CD4-positive, alpha-beta T cell (primary cell): ENCODE results near the gene NFKBIL1. TPM values are rescaled to one million over a fixed set of nuclear protein-coding genes. Genes with fewer than 3 reads are reported as not detected.
"Not testable (repeated sequence)": the region's sequence is repeated elsewhere in the genome, so short reads cannot be mapped to it uniquely, and the experiment has no call there.

ENCODE experiments used
- ATAC-seq: fragments of 200-7000 bp; cut with Tn5 transposase; one replicate; pipeline ENCODE4 v1.10.0; 2022; ENCODE audit warnings: mild to moderate bottlenecking; ENCODE audit not compliant: poor library complexity
- CTCF ChIA-PET: fragments of 350-600 bp; sonication (Branson Sonifier 250); formaldehyde crosslinking; loops from one replicate; lab custom pipeline; 2021; ENCODE audit warnings: antibody characterized with exemption, inconsistent platforms; lab: Charles Lee
- POLR2A ChIA-PET: fragments of 350-600 bp; sonication (Branson Sonifier 250); formaldehyde crosslinking; loops from one replicate; lab custom pipeline; 2021; ENCODE audit warnings: antibody characterized with exemption, inconsistent platforms; lab: Charles Lee
- DNase-seq, 14 experiments: peaks; one replicate each; pipeline ENCODE4 v3.0.0-alpha.2; 2013 to 2020; ENCODE audit warnings: mixed read lengths in 2 of 14
- H3K27ac ChIP-seq, 2 donors: one replicate each; pipeline versions ENCODE4 v1.5.1 to v1.7.0; 2013; ENCODE audit warnings: low read length in 2 of 2, low read depth in 1 of 2, mild to moderate bottlenecking in 1 of 2
- H3K27me3 ChIP-seq, 2 experiments: 1 replicate in 1 of 2; 2 replicates in 1 of 2; pipeline versions ENCODE4 v1.6.1 to v1.7.0; 2013; ENCODE audit warnings: low read length in 2 of 2, control low read depth in 1 of 2, mild to moderate bottlenecking in 1 of 2, moderate library complexity in 1 of 2; ENCODE audit not compliant: insufficient read depth in 2 of 2, control insufficient read depth in 1 of 2
- H3K36me3 ChIP-seq: one replicate; pipeline ENCODE4 v1.6.1; 2013; ENCODE audit warnings: low read length, control low read depth; ENCODE audit not compliant: insufficient read depth
- H3K4me1 ChIP-seq: one replicate; pipeline ENCODE4 v1.6.1; 2013; ENCODE audit warnings: low read length, control low read depth; ENCODE audit not compliant: insufficient read depth
- H3K4me3 ChIP-seq: one replicate; pipeline ENCODE4 v1.5.1; 2013; ENCODE audit warnings: mild to moderate bottlenecking, low read length, moderate library complexity
- H3K9me3 ChIP-seq, 2 experiments: 1 replicate in 1 of 2; 2 replicates in 1 of 2; pipeline versions ENCODE4 v1.6.1 to v1.7.0; 2013; ENCODE audit warnings: low read length in 2 of 2, mild to moderate bottlenecking in 2 of 2, control low read depth in 1 of 2, moderate library complexity in 1 of 2; ENCODE audit not compliant: control insufficient read depth in 1 of 2, insufficient read depth in 1 of 2
- H3K27ac Mint-ChIP-seq: one replicate; pipeline ENCODE4 v1.8.0; 2020; ENCODE audit warnings: mixed read lengths
- H3K27me3 Mint-ChIP-seq: one replicate; pipeline ENCODE4 v1.8.0; 2021; ENCODE audit warnings: mixed read lengths
- H3K36me3 Mint-ChIP-seq: one replicate; pipeline ENCODE4 v1.8.0; 2021; ENCODE audit warnings: low read depth, mixed read lengths
- H3K4me1 Mint-ChIP-seq: one replicate; pipeline ENCODE4 v1.8.0; 2021; ENCODE audit warnings: low read depth, mixed read lengths
- H3K4me3 Mint-ChIP-seq: one replicate; pipeline ENCODE4 v1.8.0; 2020; ENCODE audit warnings: mild to moderate bottlenecking, mixed read lengths
- H3K9me3 Mint-ChIP-seq: one replicate; pipeline ENCODE4 v1.8.0; 2020; ENCODE audit warnings: mixed read lengths
- CTCF ChIP-seq: fragments of 200-600 bp; IDR thresholded peaks from one replicate; pipeline ENCODE4 v1.8.0; 2022; ENCODE audit warnings: antibody characterized with exemption, mild to moderate bottlenecking
- intact Hi-C, 2 experiments: fragments of 100-400 bp; cut with DNase I in 1 of 2; cut with micrococcal nuclease in 1 of 2; formaldehyde crosslinking; loops; one replicate each; pipeline versions ENCODE4 v1.15.1 to v1.9.0; 2023 to 2025; cut with DNase I, micrococcal nuclease
- total RNA-seq, 174 experiments: library from RNA in 2 of 174; stranded (reverse) in 2 of 174; gene quantifications; one replicate each; pipeline ENCODE4 v1.2.3 and lab custom pipeline; 2021 to 2026

Gene NFKBIL1
- total RNA-seq, 2 experiments from 2014 or later: 7.6 to 9.3 TPM

GRCh38 chr6:31551371-31551770 lies 4.0 kb downstream of the NFKBIL1 start:
- not testable (repeated sequence) for H3K27ac ChIP-seq, H3K27me3 Mint-ChIP-seq, H3K4me3 Mint-ChIP-seq, H3K9me3 ChIP-seq, H3K9me3 Mint-ChIP-seq, H3K36me3 Mint-ChIP-seq, H3K36me3 ChIP-seq, ATAC-seq, H3K4me3 ChIP-seq, H3K27me3 ChIP-seq
- peak overlapping the region; percentile 73 for H3K27ac Mint-ChIP-seq
- peak; percentile 70 for TF ChIP-seq CTCF
- H3K4me1 ChIP-seq: peaks cover 40% of the 10 kb centered on the region
- H3K4me1 Mint-ChIP-seq: peaks cover 32% of the 10 kb centered on the region
- ChIA-PET CTCF (interaction anchor here (0.6 to 11.8 kb wide), 15 partner anchors 9 to 279 kb away, joined by 3 to 284 read pairs (median 4); partner anchors contain the start of genes DDX39B, GPANK1, LST1 and LTB), POLR2A (interaction anchor here (0.6 to 8.1 kb wide), 18 partner anchors 9 to 421 kb away, joined by 3 to 220 read pairs (median 4); partner anchors contain the start of genes ABHD16A, BAG6, DDX39B and DXO)
- intact Hi-C loops: loop anchor here (1.0 kb wide), 2 partner anchors 29 to 47 kb away; no protein-coding TSS in a partner anchor
- peak; percentile 49 to 87 (median 62) for DNase-seq

GRCh38 chr6:31556307-31556706 lies 8.9 kb downstream of the NFKBIL1 start:
- no peak for TF ChIP-seq CTCF
- Mint-ChIP-seq H3K4me1 (peaks cover 41% of the 10 kb centered on the region), H3K27ac (peak overlapping the region; percentile 47), H3K9me3 (no peaks in the 10 kb centered on the region), H3K36me3 (peaks cover 24% of the 10 kb centered on the region), H3K27me3 (no peaks in the 10 kb centered on the region), H3K4me3 (no peak overlapping the region)
- Histone ChIP-seq H3K9me3 (no peaks in the 10 kb centered on the region), H3K4me1 (peaks cover 61% of the 10 kb centered on the region), H3K4me3 (no peak overlapping the region), H3K27me3 (no peaks in the 10 kb centered on the region), H3K27ac (no peak overlapping the region), H3K36me3 (peaks cover 13% of the 10 kb centered on the region)
- intact Hi-C loops: no loop called here
- POLR2A ChIA-PET: interaction anchor here (0.9 to 34.9 kb wide), 3 partner anchors 13 to 30 kb away, joined by 3 to 1160 read pairs (median 43); partner anchors contain the start of genes LST1, LTA, LTB and NCR3
- DNase-seq (peak in 1 of 14 experiments; percentile 45), ATAC-seq (no peak)
- CTCF ChIA-PET: interaction anchor here (1.2 to 6.2 kb wide), 5 partner anchors 10 to 41 kb away, joined by 3 to 32 read pairs (median 4); partner anchors contain the start of genes LTB and TNF

- ChIA-PET POLR2A (interaction anchor here (1.0 to 34.9 kb wide), 4 partner anchors 10 to 28 kb away, joined by 4 to 1160 read pairs (median 26); partner anchors contain the start of genes DDX39B, LST1, LTA and LTB), CTCF (interaction anchor here (1.7 to 6.2 kb wide), 2 partner anchors 20 to 40 kb away, joined by 7 to 32 read pairs; no protein-coding TSS in a partner anchor)
- ATAC-seq: no peak
- Histone ChIP-seq H3K36me3 (peaks cover 13% of the 10 kb centered on the region), H3K4me3 (no peak overlapping the region), H3K27me3 (no peaks in the 10 kb centered on the region), H3K27ac (peak overlapping the region; percentile 63 to 74), H3K9me3 (no peaks in the 10 kb centered on the region), H3K4me1 (peaks cover 66% of the 10 kb centered on the region)
- Mint-ChIP-seq H3K27ac (no peak overlapping the region), H3K27me3 (no peaks in the 10 kb centered on the region), H3K36me3 (peaks cover 29% of the 10 kb centered on the region), H3K9me3 (no peaks in the 10 kb centered on the region), H3K4me1 (peaks cover 46% of the 10 kb centered on the region), H3K4me3 (no peak overlapping the region)
- intact Hi-C loops: loop anchor here in 1 of 2 experiments (2.0 kb wide), 2 partner anchors 15 to 23 kb away; partner anchors contain the start of gene LTA
- DNase-seq: no peak
- no peak for TF ChIP-seq CTCF
These were observed 10.3 kb downstream of the NFKBIL1 start for GRCh38 chr6:31557443-31558317.
